Fibroblast of skin of back (primary cell): ENCODE results near the gene SELENOP. TPM values are rescaled to one million over a fixed set of nuclear protein-coding genes. Genes with fewer than 3 reads are reported as not detected.
"Not testable (repeated sequence)": the region's sequence is repeated elsewhere in the genome, so short reads cannot be mapped to it uniquely, and the experiment has no call there.

Experiments used
- DNase-seq: peaks from one replicate; pipeline ENCODE4 v3.0.0-alpha.2; 2013
- polyA plus RNA-seq, 2 experiments: library from polyadenylated mRNA; unstranded; fragments of 120-200 nt; gene quantifications; one replicate each; pipeline ENCODE4 v1.2.1, GENCODE V29; 2013; ENCODE audit not compliant: insufficient read length in 2 of 2

Gene SELENOP
- 0.79 TPM for polyA plus RNA-seq (2013, experiment 1 of 2; ENCODE audit: insufficient read length)
- polyA plus RNA-seq (2013, experiment 2 of 2; ENCODE audit: insufficient read length): 0.23 TPM

GRCh38 chr5:42811591-42812446, at the start of gene SELENOP:
TSS of gene SELENOP (minus strand) at chr5:42811892. CDS start at chr5:42808353, 3,539 bp downstream.
- DNase-seq: no peak

GRCh38 chr5:42858687-42859086, 47.0 kb upstream of the SELENOP start:
- DNase-seq: peak; percentile 2

- DNase-seq: no peak
These were observed 46.4 kb upstream of the SELENOP start for GRCh38 chr5:42858031-42858643.

- no peak for DNase-seq
These were observed 44.1 kb upstream of the SELENOP start for GRCh38 chr5:42855811-42856210.

- DNase-seq: no peak
These were observed 43.7 kb upstream of the SELENOP start for GRCh38 chr5:42855386-42855785.

GRCh38 chr5:42854795-42855194, 43.1 kb upstream of the SELENOP start:
- no peak for DNase-seq

GRCh38 chr5:42852826-42853225, 41.1 kb upstream of the SELENOP start:
- DNase-seq: no peak

- no peak for DNase-seq
These were observed 39.8 kb upstream of the SELENOP start for GRCh38 chr5:42851481-42851880.

- no peak for DNase-seq
These were observed 36.9 kb upstream of the SELENOP start for GRCh38 chr5:42848545-42848944.

GRCh38 chr5:42844408-42844807, 32.7 kb upstream of the SELENOP start:
- DNase-seq: not testable (repeated sequence)

GRCh38 chr5:42843675-42844292, 32.1 kb upstream of the SELENOP start:
- DNase-seq: no peak

- peak; percentile 4 for DNase-seq
These were observed 31.4 kb upstream of the SELENOP start for GRCh38 chr5:42842921-42843641.

- no peak for DNase-seq
These were observed 29.3 kb upstream of the SELENOP start for GRCh38 chr5:42840842-42841567.

GRCh38 chr5:42840269-42840668, 28.6 kb upstream of the SELENOP start:
- DNase-seq: peak; percentile 42

- DNase-seq: no peak
These were observed 27.5 kb upstream of the SELENOP start for GRCh38 chr5:42839196-42839595.

GRCh38 chr5:42837601-42838000, 25.9 kb upstream of the SELENOP start:
- DNase-seq: no peak

- DNase-seq: no peak
These were observed 24.5 kb upstream of the SELENOP start for GRCh38 chr5:42836070-42836769.

GRCh38 chr5:42832060-42832459, 20.4 kb upstream of the SELENOP start:
- no peak for DNase-seq

GRCh38 chr5:42830924-42831323, 19.2 kb upstream of the SELENOP start:
- no peak for DNase-seq

- DNase-seq: no peak
These were observed 17.0 kb upstream of the SELENOP start for GRCh38 chr5:42828671-42829070.
